ENCODE measurements around the gene ZNF333. TPM values are rescaled to one million over a fixed set of nuclear protein-coding genes. Genes with fewer than 3 reads are reported as not detected.

The ZNF333 gene
- 11.2 and 17.7 TPM in 2 replicates for total RNA-seq

GRCh38 chr19:14689598-14690503, at the start of gene ZNF333:
Gene ZNF333, plus strand, starts transcription at chr19:14690048. Its CDS starts 3,444 bp downstream, at chr19:14693492.

GRCh38 chr19:14674764-14675163, 15.1 kb upstream of the ZNF333 start, which contains the start of gene ADGRE3:
Gene ADGRE3, minus strand, starts transcription at chr19:14674844. Its CDS starts 74 bp downstream, at chr19:14674770.

GRCh38 chr19:14778110-14778845, 88.4 kb downstream of the ZNF333 start, which contains the start of gene ADGRE2:
Gene ADGRE2, minus strand, starts transcription at chr19:14778560. Its CDS starts 1,804 bp downstream, at chr19:14776756.

Other genes with a start within 250 kb of the ZNF333 start
- gene PTGER1, start 214.7 kb upstream of the ZNF333 start, total RNA-seq = 0.27 and 0.28 TPM in 2 replicates
- 134 and 147 TPM in 2 replicates for gene GIPC1, start 193.9 kb upstream of the ZNF333 start, total RNA-seq
- gene DNAJB1, start 171.7 kb upstream of the ZNF333 start, total RNA-seq = 36.8 and 45.4 TPM in 2 replicates
- 19.5 and 21.3 TPM in 2 replicates for gene TECR, start 160.5 kb upstream of the ZNF333 start, total RNA-seq
- 283 and 352 TPM in 2 replicates for gene NDUFB7, start 118.0 kb upstream of the ZNF333 start, total RNA-seq
- not detected in 2 replicates for gene CLEC17A, start 107.0 kb upstream of the ZNF333 start, total RNA-seq
- not detected in 2 replicates for gene ADGRE3, start 15.2 kb upstream of the ZNF333 start, total RNA-seq
- not detected in 2 replicates for gene ADGRE2, start 88.5 kb downstream of the ZNF333 start, total RNA-seq
- not detected in 2 replicates for gene OR7A5, start 145.1 kb downstream of the ZNF333 start, total RNA-seq
- not detected in 2 replicates for gene OR7C1, start 145.1 kb downstream of the ZNF333 start, total RNA-seq
- gene OR7A10, start 158.9 kb downstream of the ZNF333 start, total RNA-seq = not detected in 2 replicates
- not detected in 2 replicates for gene OR7A17, start 196.1 kb downstream of the ZNF333 start, total RNA-seq

Data from endothelial cell of coronary artery (primary cell).